ENCODE results near the gene HES3. TPM values are rescaled to one million over a fixed set of nuclear protein-coding genes. Genes with fewer than 3 reads are reported as not detected.

HES3 gene
- total RNA-seq: not detected
- long read RNA-seq: 0 reads

DNA sequence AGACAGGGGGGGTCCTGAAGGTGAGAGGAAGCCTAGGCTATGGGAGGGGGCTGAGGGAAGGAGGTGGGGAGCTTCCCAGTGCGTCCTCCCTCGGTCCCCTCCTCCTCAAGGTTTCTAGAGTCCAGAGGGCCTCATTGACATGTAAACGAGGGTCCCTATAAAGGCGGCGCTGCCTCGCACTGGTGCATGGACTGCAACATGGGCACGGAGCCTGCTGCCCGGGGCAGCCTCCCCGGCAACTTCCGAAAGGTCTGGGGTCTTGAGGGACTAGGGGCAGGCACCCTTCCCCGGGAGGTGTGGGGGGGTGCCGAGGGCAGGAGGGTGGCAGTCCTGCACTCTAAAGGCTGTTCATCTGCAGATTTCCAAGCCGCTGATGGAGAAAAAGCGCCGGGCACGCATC lies at the start of gene HES3:
Gene HES3, plus strand, starts transcription at position 187 of the 400 bp plus-strand sequence. Its CDS starts 187 bp downstream, at position 374.
- DNase-seq (no peak), ATAC-seq (no peak)
- intact Hi-C loops (cut with DNase I): loop anchor here (5.0 to 10.0 kb wide), 5 partner anchors 37 to 192 kb away; partner anchors contain the start of gene RNF207 (in 1 of the 2)

DNA sequence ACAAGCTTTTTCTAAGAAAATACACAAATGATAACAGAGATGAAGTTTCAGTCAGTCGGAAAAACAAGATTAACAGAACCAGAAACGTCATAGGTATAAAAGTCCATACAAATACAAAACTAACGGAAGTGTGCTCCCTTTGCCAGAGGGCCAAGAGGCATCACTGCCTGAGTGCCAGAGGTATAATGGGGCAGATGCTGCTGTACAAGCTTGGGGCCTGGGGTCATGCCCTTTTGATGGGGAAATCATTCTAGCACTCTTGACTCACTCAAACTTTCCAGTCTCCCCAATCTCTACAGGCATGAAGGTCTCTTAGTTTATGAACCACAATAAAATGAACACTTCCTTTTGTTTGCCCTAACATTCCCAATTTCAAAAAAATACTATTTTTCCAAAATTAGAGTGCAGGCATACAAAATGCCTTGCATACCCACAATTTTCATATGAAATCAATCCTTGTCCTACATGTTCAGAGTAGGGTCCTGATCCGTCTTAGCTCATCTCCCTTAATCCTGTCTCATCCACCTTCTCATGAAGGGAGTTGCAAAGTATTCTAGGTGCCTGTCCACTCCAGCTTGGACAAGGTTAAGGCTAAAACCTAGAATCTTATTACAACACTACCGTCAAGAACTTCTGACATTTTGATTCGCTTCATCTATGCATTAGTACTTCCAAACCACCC lies 46.1 kb upstream of the HES3 start:
- ATAC-seq (no peak), DNase-seq (no peak)
- intact Hi-C loops (cut with DNase I): loop anchor here in 1 of 2 donors (5.0 kb wide), 1 partner anchor 39 kb away; the partner anchor contains the start of gene ICMT

GRCh38 chr1:6198646-6199297 lies 45.2 kb upstream of the HES3 start:
- DNase-seq (no peak), ATAC-seq (peak; percentile 12 to 21)
- intact Hi-C loops (cut with DNase I): loop anchor here in 1 of 2 donors (5.0 kb wide), 1 partner anchor 39 kb away; the partner anchor contains the start of gene ICMT

- intact Hi-C loops (cut with DNase I): loop anchor here in 1 of 2 donors (5.0 kb wide), 1 partner anchor 38 kb away; the partner anchor contains the start of gene ICMT
- peak; percentile 98 to 99 for ATAC-seq
- DNase-seq: peak; percentile 99
These were observed 44.4 kb upstream of the HES3 start, which contains the start of gene RPL22 for GRCh38 chr1:6199298-6200187. Gene RPL22 (minus strand): TSS chr1:6199595. CDS start chr1:6199573, 22 bp downstream.

- intact Hi-C loops (cut with DNase I): no loop called here
These were observed 43.7 kb upstream of the HES3 start for GRCh38 chr1:6200188-6200809.

DNA sequence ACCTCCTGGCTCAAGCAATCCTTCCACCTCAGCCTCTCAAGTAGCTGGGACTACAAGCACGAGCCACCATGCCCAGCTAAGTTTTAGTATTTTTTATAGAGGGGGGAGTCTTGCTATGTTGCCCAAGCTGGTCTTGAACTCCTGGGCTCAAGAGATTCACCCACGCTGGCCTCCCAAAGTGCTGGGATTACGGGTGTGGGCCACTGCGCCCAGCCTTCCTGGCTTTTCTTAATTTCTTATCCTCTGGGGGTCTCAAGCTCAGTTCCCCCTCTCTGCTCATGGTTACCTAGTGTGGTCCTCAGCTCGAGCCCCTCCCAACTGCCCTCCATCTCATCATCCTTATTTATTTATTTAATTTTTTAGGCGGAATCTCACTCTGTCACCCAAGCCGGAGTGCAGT lies 41.7 kb upstream of the HES3 start:
- intact Hi-C loops (cut with DNase I): no loop called here
- DNase-seq: no peak
- ATAC-seq: no peak

More at GRCh38 chr1:6200188-6200809, 43.7 kb upstream of the HES3 start:
- DNase-seq (no peak), ATAC-seq (no peak)

GRCh38 chr1:6205849-6206519 lies 38.0 kb upstream of the HES3 start, which contains the start of gene RNF207:
Gene RNF207 (plus strand): TSS chr1:6206119. CDS start chr1:6206536, 417 bp downstream.
- intact Hi-C loops (cut with DNase I): loop anchor here in 1 of 2 donors (5.0 kb wide), 1 partner anchor 36 kb away; the partner anchor contains the start of gene HES3
- DNase-seq (peak; percentile 74), ATAC-seq (peak; percentile 54 to 77)

GRCh38 chr1:6206520-6206855 lies 37.5 kb upstream of the HES3 start:
- DNase-seq: no peak
- intact Hi-C loops (cut with DNase I): loop anchor here in 1 of 2 donors (5.0 kb wide), 1 partner anchor 36 kb away; the partner anchor contains the start of gene HES3
- peak; percentile 0 to 4 for ATAC-seq

DNA sequence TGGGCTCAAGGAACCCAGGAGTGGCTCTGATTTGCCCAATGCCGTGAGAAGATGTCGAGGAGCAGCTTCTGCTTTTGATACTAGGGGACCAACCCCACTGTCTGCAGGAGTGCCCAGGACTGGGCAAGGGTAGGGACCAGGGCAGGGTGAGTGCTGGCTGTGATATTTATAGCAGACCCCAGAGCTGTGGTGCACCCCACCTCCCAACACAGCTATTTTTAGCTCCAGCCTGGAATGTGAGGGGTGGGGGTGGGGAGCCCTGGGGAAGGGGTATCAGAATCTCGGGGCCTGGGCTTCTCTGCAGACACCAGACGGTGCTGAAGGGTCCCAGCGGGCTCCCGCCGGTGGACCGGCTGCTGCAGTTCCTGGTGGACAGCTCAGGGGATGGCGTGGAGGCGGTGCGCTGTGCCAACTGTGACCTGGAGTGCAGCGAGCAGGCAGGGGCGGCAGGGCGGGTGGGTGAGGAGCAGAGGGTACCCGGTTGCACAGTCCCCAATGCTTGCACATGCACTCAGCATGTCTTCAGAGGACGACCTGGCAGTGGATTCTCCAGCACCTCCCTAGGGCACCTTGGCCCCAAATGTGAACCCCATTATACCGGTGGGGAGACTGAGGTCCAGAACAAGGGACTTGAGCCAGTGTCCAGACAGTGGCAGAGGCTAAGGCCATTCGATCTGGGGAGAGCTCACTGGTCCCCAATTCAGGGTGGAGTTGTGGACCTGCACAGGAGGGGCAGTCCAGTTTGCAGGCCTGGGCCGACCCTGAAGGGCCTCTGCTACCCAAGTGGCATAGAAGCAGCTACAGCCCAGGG lies 36.7 kb upstream of the HES3 start:
- ATAC-seq (peak in 1 of 2 donors; percentile 5), DNase-seq (no peak)
- intact Hi-C loops (cut with DNase I): loop anchor here in 1 of 2 donors (5.0 kb wide), 1 partner anchor 35 kb away; the partner anchor contains the start of gene HES3

GRCh38 chr1:6207921-6208320 lies 36.1 kb upstream of the HES3 start:
- ATAC-seq: no peak
- no peak for DNase-seq
- intact Hi-C loops (cut with DNase I): loop anchor here in 1 of 2 donors (5.0 kb wide), 1 partner anchor 34 kb away; the partner anchor contains the start of gene HES3

DNA sequence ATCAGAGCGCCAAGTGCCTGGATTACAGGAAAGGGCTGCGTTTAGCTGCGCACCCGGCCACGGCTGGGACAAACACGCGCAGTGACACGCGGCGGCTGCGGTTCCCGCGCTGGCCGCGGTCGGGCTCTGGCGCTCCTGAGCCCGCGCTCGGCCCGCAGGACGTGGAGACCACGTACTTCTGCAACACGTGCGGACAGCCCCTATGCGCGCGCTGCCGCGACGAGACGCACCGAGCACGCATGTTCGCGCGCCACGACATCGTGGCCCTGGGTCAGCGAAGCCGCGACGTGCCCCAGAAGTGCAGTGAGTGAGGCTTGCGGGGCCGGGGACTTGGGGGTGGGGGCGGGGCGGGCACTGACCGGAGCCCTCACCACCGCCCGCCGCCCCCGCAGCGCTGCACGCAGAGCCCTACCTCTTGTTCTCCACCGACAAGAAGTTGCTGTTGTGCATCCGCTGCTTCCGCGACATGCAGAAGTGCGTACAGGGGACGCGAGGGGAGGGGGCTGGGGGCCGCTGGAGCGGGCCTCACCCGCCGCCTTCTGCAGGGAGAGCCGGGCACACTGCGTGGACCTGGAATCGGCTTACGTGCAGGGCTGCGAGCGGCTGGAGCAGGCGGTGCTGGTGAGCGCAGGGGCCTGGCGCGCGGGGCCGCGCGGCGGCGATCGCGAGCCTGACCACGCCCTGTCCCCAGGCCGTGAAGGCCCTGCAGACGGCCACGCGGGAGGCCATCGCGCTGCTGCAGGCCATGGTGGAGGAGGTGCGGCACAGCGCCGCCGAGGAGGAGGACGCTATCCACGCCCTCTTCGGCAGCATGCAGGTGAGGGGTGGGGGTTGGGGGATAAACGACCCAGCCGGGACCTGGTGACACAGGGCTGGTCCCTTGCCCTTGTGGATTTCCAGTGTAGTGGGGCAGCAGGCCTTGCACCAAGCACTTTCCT lies 35.0 kb upstream of the HES3 start:
- peak; percentile 61 for DNase-seq
- intact Hi-C loops (cut with DNase I): loop anchor here in 1 of 2 donors (5.0 kb wide), 1 partner anchor 33 kb away; the partner anchor contains the start of gene HES3
- peak; percentile 47 to 52 for ATAC-seq

DNA sequence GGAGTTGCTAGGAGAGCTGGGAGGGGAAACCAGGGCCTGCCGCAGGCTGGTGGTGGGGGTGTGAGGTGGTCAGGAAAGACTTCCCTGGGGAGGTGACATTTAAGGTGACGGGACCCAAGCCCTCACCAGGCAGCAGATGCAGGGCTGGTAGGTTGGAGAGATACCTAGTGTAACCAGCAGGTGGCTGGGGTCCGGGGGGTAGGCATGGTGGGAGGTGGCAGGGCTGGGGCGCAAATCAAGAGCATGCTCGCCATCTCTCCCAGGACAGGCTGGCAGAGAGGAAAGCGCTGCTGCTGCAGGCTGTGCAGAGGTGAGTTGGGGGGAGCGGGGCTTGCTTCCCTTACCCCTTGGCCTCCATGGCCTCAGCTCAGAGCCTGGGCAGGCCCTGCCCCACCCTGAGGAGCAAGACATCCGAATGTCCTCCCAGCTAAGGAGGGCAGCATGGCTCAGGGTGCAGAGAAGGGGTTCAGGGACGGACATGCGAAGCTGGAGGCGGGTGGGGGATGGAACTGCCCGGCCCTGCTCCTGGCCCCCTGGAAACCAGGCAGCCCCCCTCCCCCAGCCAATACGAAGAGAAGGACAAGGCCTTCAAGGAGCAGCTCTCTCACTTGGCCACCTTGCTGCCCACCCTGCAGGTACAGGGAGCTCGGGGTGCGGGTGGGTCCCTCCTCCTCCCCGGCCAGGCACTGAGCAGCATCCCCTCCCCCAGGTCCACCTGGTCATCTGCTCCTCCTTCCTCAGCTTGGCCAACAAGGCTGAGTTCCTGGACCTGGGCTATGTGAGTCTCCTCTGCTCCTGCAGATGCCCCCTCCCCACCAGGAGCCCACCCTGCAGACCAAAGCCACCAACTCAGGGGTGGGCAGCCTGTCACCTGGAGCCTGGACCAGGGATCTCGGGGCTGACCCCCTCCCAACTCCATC lies 34.1 kb upstream of the HES3 start:
- ATAC-seq: no peak
- no peak for DNase-seq
- intact Hi-C loops (cut with DNase I): loop anchor here in 1 of 2 donors (5.0 kb wide), 1 partner anchor 32 kb away; the partner anchor contains the start of gene HES3

GRCh38 chr1:6210591-6211355 lies 33.2 kb upstream of the HES3 start:
- ATAC-seq (no peak), DNase-seq (no peak)
- intact Hi-C loops (cut with DNase I): no loop called here

DNA sequence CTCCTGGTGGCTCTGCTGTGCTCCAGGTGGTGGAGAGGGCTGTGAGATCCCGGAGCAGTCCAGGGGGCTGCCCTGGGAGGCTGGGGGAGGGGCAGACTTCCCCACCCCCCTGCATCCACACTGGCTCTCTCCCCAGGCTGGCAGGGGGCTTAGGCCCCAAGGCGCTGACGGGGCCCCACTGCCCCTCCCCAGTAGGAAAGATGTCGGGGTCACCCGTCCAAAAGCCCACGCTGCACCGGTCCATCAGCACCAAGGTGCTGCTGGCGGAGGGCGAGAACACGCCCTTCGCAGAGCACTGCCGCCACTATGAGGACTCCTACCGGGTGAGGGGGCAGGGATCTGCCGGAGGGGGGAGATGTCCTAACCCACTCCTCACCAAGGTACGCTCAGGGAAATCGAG lies 32.2 kb upstream of the HES3 start:
- no peak for DNase-seq
- intact Hi-C loops (cut with DNase I): no loop called here
- ATAC-seq: no peak
